Activated naive CD4-positive, alpha-beta T cell treated with anti-CD3 and anti-CD28 coated beads, Interleukin-2, amount 50 U/mL, for 16 hours (primary cell): ENCODE measurements around the gene UVRAG.
"Not testable (repeated sequence)": the region's sequence is repeated elsewhere in the genome, so short reads cannot be mapped to it uniquely, and the experiment has no call there.

Experiments used
- DNase-seq: peaks from one replicate; pipeline ENCODE4 v3.0.0-alpha.2; 2020

Gene UVRAG

DNA sequence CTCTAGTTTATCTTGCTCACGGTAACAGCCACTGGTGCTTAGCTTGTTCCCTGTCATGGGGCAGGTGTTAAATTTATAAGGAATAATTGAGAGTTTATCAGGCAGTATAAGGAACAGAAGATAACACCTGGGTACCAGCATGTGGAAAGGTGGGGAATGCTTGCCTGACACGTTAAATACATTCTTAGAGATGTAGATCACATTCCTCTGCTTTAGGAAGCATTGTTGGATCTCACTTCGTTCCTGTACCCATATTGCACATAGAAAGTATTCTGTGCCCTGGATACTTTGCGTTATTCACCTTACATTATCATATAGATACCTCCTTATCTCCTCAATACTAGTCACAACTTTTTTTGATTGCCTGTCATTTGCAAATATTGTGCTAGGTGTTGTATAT, 114.7 kb downstream of the UVRAG start:
- no peak for DNase-seq

DNA sequence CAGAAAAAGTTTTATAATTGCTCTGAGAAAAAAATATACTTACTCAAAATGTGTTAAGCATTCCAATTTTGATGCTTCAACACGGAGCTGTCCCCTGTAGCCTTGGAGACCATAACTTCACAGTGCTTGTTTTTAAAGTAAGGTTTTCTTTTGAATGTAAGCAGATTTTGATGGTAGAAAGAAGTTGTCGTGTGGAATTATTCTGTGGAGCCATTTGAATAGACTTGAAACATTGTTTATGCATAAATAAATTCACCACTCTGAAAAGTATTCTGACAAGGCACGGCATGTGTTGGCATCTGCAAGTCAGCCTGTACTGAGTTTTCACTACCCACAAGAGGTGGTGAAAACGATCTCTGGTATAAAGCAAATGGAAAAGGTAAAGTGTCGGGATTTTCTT, 115.5 kb downstream of the UVRAG start:
- DNase-seq, result no peak

DNA sequence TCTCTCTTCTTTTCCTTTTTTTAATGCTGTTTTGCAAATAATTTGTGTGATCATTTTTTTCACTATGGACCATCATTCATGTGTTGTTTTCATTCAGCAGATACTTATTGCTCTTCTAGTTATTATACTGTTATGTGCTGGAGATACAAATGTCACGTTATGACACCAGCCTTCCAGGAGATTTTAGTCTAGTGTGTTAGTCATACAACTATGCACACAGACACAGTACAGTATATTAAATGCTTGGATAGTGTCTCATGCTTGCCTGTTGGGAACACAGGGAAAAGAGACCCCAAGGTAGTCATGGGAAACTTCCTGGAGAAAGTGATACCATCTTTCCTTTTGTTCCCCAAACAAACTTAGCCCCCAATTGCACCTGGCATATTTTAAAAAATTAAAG, 116.1 kb downstream of the UVRAG start:
- no peak for DNase-seq

GRCh38 chr11:75933736-75934135, 118.7 kb downstream of the UVRAG start:
- DNase-seq, result not testable (repeated sequence)

DNA sequence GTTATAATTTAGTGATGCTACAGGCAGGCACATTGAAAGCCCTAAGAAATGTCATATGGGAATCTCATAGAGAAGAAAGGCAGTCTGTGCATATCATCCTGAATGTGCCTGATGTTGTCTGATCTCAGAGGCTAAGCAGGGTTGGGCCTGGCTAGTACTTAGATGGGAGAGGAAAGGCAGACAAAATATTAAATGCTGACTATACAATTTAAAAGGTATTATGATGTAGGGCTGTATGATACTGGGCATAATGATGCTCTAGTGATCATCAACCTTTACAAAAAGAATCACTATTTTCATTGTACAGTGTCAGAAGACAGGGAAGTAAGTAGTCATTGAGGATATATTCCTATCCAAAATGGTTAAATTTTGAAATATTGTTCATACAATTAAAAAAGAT, 119.8 kb downstream of the UVRAG start:
- DNase-seq, result no peak

GRCh38 chr11:75938543-75938942, 123.5 kb downstream of the UVRAG start:
- no peak for DNase-seq

DNA sequence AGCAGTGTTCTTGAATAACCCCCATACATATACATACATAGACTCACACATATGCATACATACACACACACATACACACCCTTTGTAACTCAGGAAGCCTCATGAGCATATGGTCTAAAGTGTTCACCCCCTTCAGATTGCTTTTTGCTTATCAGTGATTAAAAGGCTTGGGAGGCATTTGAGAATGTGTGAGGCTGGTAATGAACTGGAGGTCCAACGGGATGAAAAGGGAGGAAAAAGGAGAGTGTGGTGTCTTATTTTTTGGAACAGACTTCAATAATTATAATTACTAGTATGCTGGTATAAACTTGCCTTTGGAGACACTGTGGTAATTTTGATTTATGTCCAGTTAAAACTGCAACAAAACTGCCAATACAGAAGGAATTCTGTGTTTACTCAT, 124.5 kb downstream of the UVRAG start:
- DNase-seq, result no peak

DNA sequence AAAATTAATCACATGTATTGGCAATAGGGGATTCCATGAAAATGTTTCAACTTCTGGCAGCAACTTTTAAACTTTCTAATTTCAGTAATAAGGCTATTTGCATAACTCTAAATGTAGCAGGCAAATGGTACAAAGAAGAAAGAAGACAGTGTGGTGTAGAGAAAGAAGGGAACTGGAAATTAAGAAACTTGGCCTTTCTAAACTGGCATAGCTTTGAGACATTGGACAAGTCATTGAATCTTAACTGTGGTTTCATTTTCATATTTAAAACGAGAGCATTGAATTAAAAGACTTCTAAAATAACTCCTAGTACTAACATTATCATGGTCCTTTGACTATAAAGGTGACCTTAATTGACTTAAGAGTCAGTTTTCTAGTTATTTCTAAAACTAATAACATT, 125.0 kb downstream of the UVRAG start:
- DNase-seq, result no peak

DNA sequence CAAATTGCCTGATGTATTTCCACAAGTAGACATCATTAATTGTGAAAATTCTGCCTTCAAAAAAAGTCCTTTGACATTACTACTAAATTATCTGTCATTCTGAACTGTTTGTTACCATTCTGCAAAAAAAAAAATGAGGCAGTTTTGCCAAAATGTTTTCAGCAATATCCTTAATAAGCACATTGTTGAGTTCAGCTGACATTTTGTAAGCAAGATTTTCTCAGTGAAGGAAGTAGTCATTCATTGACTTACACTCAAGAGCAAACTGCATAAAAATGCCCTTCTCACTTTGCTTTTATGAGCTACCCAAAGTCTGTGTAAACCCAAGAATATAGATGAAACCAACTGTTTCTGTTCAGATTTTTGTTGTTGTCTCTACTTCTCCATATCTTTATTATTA, 125.9 kb downstream of the UVRAG start:
- no peak for DNase-seq

DNA sequence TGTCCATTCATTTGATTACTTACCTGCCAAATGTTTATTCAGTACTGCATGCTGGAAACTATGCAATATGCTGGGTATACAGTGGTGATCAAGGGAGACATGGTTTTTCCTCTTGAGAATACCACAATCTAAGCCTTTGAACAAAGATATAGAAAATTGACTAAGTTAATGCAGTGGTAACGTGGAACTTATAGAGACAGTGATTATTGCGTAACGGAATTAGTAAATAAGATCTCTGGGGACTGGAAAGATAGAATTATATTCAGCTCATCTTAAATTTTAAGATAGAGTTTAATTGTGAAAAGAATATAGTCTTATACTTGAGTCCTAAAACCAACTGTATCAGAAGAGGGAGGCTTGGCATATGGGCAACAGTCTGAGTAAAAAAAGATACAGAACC, 129.5 kb downstream of the UVRAG start:
- DNase-seq, result no peak

DNA sequence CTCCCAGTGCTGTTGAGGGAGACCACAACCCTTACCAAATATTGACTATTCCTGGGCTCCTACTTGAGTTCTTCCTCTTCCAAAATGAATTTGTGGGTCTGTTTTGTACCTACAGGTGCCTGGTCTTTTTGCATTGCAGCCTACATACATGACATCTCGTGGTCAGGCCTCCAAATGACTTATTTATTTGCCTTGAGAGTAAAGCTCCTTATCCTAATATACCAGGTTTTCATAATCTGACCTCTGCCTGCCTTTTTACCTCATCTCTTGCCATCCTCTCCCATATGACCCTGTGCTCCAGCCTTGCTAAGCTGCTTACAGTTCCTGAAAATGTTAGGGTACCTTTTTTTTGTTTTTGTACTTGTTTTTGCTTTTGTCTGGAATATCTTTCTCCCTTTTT, 130.4 kb downstream of the UVRAG start:
- no peak for DNase-seq

DNA sequence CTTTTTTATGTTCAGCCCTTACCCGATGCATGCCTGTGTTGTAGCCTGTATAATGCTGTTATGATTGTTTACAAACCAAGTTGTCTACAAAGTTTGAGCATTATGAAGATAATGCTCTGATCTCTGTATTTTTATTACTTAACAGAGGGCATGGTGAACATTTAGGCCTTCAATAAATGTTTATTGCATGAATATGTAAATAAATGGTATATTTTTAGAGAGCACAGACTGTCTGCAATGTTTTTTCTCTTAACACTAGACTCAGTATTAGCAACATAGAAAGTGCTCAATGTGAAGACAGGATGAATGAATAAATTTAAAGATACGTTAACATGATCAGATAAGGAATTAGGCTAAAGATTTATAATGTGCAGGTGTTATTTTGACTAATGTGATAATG, 130.9 kb downstream of the UVRAG start:
- DNase-seq, result no peak

DNA sequence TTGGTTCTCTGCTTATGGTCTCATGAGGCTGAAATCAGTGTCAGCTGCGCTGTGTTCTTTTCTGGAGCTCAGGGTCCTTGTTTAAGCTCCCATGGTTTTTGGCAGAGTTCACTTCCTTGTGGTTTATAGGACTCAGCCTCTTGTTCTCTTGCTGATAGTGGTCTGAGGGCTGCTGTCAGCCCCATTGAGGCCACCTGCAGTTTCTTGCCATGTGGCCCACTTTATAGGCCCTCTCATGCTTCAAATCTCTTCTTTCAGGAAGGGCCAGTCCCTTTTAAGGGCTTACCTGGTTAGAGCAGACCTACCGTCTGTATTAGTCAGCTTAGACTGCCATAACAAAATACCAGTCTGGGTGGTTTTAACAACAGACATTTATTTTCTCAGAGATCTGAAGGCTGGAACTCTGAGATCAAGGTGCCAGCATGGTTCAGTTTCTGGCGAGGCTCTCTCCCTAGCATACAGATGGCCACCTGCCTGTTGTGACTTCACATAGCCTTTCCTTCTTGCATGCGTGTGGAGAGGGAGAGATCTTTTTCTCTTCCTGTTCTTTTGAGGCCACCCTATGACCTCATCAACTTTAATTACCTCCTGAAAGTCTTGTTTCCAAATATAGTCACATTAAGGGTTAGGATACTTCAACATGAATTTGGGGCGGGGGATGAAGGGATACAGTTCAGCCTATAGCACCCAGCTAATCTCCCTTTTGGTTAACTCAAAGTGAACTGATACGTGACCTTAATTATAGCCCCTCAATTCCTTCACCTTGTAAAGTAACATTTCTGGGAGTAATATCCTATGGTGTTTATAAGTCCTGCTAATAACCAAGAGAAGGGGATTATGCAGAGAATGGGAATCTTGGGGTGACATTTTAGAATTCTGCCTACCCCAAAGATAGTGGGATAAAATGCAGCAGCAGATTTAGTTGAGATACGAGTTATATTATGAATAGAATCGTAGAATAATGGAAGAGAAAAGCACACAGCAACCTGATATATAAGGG, 131.8 kb downstream of the UVRAG start:
- DNase-seq, result no peak

GRCh38 chr11:75949023-75949672, 134.1 kb downstream of the UVRAG start:
- no peak for DNase-seq

DNA sequence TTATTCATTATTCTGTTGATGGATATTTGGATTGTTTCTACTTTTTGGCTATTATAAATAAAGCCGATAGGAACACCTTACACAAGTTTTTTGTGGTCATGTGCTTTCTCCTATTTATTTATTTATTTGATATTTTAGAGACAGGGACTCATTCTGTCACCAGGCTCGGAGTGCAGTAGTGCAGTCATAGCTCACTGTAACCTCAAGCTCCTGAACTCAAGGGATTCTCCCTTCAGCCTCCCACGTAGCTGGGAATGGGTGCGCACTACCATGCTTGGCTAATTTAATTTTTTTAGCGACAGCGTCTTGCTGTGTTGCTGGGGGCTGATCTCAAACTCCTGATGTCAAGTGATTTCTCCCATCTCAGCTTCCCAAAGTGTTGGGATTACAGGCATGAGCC, 135.1 kb downstream of the UVRAG start:
- DNase-seq, result no peak

GRCh38 chr11:75954039-75954438, 139.0 kb downstream of the UVRAG start:
- no peak for DNase-seq

GRCh38 chr11:75955443-75955842, 140.4 kb downstream of the UVRAG start:
- DNase-seq, result no peak

DNA sequence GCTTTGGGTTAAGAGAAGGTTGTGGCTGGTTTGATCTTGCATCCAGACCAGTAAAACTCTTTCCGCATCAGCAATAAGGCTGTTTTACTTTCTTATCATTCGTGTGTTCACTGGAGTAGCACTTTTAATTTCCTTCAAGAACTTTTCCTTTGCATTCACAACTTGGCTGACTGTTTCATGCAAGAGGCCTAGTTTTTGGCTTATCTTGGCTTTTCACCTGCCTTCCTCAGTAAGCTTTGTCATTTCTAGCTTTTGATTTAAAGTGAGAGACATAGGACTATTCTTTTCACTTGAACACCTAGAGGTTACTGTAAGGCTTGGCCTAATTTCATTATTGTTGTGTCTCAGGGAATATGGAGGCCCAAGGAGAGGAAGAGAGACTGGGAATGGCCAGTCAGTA, 144.5 kb downstream of the UVRAG start:
- DNase-seq, result no peak

GRCh38 chr11:75964071-75964470, 149.1 kb downstream of the UVRAG start:
- DNase-seq, result no peak

- DNase-seq, result no peak
Measured at GRCh38 chr11:75966537-75967287, 151.7 kb downstream of the UVRAG start.

- no peak for DNase-seq
Measured at GRCh38 chr11:75968021-75968625, 153.1 kb downstream of the UVRAG start.

DNA sequence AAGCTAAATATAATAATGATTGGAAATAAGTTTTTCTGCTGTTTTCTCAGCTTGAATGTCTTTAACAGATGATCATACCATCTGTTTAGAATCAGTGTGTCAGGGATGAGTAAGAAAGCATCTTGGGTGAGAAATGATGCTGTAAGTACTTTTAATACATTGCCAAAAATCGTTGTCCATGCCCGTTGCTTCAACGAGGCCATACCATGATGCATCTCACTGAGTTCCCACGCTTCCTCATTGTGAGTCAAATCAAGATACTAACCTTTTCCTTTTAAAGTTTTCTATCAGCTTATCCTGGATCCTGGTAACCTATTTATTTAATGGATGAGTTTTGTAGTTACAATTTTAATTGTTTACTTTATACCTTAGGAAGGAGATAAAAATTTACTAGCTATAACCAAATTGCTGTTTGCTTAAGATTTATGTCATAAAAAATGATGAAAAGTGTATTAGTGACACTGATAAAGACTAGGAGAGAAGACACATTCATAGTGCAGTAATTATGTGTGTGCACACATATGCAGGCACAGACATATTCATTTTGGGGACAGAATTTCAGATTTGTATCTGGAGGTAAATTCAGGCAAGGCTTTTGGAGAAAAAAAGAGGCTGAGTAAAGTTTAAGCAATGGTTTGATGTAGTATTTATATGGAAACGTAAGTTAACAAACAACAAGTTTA, 154.8 kb downstream of the UVRAG start:
- DNase-seq, result no peak

- not testable (repeated sequence) for DNase-seq
Measured at GRCh38 chr11:75973710-75974109, 158.7 kb downstream of the UVRAG start.
